Erythroblast (primary cell): ENCODE data around the gene RRP1.

Source experiments
- DNase-seq, 2 experiments: peaks; one replicate each; lab custom pipeline; 2025; lab: John Stamatoyannopoulos, UW
- GATA1 ChIP-seq: IDR thresholded peaks from 2 replicates; pipeline ENCODE4 v1.6.1; 2011; ENCODE audit warnings: low read depth, mild to moderate bottlenecking, control low read depth, low read length, moderate library complexity
- POLR2A ChIP-seq: IDR thresholded peaks from 2 replicates; pipeline ENCODE4 v1.6.1; 2011; ENCODE audit warnings: mild to moderate bottlenecking, low read length

Gene RRP1

DNA sequence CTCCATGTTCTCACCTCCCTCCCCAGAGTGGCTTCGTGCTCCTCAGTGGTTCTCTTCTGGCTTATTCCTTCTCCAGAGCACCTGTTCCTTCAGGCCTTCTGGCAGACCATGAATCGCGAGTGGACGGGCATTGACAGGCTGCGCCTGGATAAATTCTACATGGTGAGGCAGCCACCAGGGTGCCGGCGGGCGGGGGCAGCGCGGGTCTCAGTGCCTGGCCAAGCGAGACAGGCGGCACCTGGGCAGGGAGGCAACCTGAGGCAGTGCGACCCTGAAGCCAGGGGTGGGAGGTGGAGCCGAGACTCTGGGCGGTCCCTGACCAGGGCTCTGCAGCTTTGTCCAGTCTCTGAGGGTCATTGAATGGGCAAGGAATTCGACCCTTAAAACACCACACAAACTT lies 3.9 kb downstream of the RRP1 start:
- no peak for TF ChIP-seq POLR2A
- TF ChIP-seq GATA1 = no peak
- no peak for DNase-seq

DNA sequence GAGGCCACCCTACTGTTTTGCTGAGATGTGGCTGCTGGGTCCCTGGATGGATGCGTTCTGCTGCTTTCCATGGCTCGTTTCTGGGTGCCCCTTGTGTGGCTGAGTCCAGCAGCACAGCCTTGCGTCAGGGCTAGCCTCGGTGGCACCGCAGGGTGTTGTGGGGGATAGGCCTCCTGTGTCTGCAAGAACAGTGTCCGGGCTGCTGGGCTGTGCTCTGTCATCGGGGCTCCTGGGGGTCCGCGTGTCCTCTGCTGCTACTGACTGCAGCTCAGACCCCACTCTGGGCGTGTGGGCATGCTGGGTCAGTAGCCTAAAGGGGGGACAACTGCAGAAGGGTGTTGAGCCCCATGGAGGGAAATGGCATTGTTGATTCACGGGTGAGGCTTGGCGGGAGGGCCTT lies 4.9 kb downstream of the RRP1 start:
- TF ChIP-seq POLR2A = no peak
- no peak for TF ChIP-seq GATA1

DNA sequence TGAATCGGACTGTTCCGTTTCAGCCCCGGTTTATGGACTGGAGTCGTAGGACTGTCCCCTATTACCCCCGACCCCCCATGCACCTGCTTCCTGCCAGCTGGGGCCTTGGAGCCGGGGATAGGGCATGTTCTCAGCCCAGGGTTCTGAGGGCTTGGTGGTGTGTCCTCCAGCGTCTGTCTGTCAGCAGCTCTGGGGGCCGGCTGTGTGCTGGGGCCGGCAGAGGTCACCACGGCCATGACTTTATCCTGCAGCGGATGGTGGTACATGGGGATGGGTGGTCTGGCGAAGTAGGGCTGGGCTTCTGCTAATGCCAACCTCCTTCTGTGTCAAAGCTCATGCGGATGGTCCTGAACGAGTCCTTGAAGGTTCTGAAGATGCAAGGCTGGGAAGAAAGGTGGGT lies 5.5 kb downstream of the RRP1 start:
- no peak for DNase-seq

More for the DNA sequence above, 4.9 kb downstream of the RRP1 start:
- DNase-seq = no peak

DNA sequence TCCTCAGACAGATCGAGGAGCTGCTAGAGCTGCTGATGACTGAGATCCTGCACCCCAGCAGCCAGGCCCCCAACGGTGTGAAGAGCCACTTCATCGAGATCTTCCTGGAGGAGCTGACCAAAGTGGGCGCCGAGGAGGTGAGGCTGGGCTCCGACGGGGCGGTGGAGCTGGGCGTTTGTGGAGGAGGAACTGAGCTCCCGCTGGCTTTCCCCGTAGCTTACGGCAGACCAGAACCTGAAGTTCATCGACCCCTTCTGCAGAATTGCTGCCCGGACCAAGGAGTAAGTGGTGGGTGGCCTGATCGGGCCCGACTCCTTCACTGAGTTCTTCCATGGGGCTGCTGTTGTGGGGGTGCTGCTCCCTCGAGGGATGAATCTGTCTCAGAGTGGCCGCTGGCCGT lies 8.0 kb downstream of the RRP1 start:
- no peak for TF ChIP-seq POLR2A
- TF ChIP-seq GATA1 = no peak
- DNase-seq = no peak

More for the DNA sequence above, 5.5 kb downstream of the RRP1 start:
- TF ChIP-seq GATA1 (no peak), POLR2A (no peak)

DNA sequence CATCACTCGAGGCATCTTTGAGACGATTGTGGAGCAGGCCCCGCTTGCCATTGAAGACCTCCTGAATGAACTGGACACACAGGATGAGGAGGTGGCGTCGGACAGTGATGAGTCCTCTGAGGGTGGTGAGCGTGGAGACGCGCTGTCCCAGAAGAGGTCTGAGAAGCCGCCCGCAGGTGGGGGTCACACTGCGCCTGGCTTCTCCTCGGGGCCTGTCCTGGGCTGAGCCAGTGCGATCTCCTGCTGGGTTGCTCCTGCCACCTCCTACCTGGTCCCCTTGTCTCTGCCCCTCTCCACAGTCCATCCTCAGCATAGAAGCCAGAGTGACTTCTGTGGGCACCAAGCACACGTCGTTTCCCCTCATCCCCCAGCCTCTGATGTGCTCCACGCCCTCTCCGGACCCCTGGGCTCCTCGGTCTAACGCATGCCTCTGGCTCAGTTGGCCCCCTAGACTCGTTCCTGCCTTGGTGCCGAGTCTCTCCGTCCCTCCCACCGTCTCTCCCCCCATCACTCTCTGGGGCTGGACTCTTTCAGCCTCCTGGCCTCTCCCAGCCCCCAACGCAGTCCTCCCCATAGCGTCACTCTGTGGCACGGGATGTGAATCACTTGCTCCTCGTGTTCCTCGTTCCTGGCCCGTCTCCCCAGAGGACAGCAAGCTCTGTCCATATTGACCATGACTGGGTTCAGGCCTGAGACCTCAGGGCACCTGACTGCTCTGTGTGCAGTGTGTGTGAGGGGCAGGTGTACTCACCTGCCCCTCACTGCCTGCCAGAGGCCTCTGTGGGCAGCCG lies 8.7 kb downstream of the RRP1 start:
- no peak for DNase-seq
- TF ChIP-seq POLR2A (no peak), GATA1 (no peak)

DNA sequence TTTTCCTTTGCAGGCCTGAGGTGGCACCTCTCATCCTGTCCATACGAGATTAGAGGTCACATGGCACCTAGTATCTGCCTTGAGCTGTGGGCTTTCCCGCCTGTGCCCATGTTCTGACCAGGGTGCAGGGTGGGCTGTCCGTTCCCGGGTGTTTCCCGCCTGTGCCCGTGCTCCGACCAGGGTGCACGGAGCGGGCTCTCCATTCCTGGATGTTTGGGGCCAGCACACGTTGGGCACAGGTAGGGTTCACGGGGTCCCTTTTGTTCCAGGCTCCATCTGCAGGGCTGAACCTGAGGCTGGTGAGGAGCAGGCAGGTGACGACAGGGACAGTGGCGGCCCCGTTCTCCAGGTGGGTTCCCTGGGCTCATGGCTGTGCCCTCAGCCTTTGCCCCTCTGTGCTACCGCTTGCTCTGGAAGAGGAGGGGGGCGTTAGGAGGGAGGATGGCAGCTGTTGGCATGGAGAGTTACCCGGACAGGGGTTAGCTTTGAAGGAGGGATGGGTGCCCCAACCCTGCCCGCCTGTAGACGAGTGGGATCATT lies 10.0 kb downstream of the RRP1 start:
- DNase-seq = no peak
- TF ChIP-seq POLR2A (no peak), GATA1 (no peak)

DNA sequence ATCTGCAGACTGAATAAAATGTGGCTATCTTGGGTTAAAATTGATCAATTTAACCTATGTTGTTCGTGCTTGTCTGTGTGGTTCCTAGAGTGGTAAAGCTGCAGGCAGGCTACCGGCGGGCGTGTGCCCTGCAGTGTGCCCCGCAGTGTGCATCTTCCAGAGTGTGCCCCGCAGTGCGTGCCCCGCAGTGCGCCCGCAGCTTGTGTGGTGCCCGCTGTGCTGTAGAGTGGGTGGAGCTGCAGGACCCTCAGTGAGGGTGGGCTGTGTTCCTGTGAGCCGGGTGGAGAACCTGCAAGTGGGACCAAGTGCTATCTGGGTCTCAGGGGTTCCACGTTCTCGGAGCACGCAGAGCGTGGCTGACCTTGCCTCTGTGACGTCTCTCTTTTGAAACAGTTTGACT lies 10.7 kb downstream of the RRP1 start:
- DNase-seq = no peak
- TF ChIP-seq GATA1 (no peak), POLR2A (no peak)

DNA sequence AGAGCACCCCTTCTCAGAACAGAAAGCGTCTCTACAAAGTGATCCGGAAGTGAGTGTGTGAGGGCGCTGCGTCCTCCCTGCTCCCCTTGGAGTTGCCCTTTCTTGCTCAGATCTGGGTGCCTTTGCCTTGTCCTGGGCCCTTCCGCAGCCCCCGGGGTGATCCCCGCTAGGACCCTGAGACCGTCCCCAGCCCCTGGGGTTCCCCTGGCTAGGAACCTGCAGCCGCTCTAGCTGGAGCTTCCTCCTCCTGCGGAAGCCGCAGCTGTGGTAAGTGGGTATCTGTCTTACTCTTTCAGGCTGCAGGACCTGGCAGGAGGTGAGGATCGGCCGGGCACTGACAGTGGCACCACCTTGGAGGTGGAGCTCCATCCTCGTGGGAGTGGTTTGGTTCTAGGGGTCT lies 11.2 kb downstream of the RRP1 start:
- DNase-seq = no peak
- TF ChIP-seq POLR2A (no peak), GATA1 (no peak)

DNA sequence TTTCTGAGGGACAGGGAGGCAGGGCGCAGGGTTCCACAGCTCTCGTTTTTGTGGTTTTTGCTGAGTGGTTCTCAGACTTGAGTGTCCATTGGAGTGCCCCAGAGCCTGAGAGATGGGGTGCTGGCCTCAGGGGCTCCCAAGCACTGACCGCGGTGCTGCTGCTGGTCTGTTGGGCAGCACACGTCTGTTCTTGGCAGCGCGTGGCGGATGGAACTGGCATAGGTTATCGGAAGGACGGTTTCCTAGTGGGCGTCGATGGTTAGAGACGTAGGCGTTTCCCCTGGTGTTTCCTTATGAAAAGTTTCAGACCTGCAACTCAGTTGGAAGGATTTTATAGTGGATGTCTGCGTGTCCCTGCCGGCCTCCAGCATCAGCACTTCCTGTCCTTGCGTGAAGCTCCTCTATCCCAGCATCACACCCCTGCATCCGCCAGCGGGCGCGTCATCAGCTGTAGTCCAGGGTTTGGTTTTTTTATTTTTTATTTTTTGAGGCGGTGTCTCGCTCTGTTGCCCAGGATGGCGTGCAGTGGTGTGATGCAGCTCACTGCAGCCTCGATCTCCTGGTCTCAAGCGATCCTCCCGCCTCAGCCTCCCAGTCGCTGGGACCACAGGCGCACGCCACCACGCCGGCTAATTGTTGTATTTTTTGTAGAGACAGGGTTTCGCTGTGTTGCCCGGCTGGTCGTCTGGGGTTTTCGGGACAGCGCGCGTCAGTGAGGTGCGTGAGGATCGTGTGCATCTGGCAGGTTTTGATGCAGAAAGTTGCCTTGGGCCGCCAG lies 11.8 kb downstream of the RRP1 start:
- no peak for TF ChIP-seq POLR2A
- no peak for TF ChIP-seq GATA1
- DNase-seq = no peak

DNA sequence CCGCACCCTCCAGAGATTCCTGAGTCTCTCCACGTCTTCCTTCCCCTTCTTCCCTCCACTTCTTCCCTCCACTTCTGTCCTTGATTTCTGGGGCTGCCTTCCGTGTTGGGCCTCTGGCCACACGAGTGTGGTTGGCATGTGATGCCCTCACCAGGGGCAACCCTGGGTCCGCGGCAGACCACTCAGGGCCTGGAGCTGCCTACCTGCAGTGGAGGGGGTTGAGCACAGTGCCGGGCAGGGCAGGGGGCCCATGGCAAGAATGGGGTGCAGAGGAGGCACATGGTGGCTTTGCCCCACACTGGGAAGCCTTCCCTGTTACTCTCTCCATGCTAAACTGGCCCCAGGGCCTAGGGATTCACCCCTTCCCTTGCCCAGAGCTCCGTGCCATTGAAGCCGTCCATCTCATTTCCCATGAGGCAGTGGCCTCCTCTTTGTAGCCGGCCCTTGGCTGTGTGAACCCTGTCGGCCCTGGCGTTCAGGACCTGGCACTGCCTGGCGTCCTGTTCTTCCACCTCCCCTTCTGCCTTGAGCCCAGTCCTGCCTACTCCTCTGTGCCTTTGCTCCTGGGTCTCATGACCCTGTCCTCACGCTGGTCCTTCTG lies 13.4 kb downstream of the RRP1 start:
- TF ChIP-seq GATA1 (no peak), POLR2A (no peak)
- DNase-seq = no peak

DNA sequence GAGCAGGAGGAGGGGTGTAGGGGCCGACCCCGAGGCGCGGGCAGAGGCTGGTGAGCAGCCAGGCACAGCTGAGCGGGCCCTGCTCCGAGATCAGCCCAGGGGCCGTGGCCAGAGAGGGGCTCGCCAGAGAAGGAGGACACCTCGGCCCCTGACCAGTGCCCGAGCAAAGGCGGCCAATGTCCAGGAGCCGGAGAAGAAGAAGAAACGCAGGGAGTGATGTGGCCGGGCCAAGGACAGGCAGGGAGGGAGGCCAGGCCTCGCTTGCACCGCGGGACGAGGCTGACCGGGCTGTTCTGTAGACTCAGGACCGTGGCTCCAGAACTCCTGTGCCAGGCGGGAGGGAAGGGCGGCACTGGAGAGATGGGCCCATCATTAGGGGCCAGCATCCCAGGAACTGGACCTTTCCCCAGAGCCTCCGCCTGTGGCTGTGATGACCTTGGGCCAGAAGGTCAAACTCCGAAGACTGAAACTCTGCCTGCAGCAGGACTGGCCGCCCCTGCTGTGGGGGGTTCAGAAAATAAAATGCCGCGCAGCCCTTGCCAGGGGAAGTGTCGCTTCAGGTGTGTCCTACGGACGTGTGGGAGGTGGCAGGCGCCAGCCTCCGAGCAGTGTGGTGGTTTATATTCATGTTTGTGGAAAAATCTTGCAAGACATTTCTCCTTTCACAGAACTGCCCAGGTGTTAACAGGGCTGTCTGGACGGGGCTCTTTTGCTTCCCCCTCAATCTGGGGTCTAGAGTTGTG lies 14.4 kb downstream of the RRP1 start:
- TF ChIP-seq POLR2A = no peak
- TF ChIP-seq GATA1 = no peak

DNA sequence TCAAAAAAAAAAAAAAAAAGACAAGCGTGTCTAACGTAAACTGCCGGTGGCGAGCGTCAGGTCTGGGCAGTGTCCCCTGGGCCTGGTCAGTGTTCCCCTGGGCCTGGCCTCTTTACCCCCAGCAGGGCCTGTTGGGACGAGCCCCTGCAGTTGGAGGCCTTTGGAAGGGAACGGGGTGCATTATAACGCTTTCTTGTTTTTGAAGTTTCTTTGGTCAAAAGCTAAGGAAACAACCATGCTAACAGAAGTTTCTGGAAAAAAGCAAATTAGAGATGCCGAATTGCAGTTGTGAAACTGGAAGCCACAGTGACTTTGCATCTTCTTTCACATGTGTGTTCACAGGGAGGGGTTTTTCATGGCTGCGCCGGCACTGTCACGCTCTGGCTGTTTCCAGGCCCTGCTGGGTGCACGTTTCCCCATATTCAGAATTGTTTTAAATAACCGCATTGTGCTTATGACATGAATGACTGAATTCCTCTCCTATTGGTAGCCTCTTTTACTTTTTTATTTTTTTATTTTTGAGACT lies 16.0 kb downstream of the RRP1 start:
- DNase-seq = peak in 1 of 2 experiments; percentile 51
- no peak for TF ChIP-seq GATA1
- TF ChIP-seq POLR2A = no peak

More for the DNA sequence above, 14.4 kb downstream of the RRP1 start:
- DNase-seq = no peak

DNA sequence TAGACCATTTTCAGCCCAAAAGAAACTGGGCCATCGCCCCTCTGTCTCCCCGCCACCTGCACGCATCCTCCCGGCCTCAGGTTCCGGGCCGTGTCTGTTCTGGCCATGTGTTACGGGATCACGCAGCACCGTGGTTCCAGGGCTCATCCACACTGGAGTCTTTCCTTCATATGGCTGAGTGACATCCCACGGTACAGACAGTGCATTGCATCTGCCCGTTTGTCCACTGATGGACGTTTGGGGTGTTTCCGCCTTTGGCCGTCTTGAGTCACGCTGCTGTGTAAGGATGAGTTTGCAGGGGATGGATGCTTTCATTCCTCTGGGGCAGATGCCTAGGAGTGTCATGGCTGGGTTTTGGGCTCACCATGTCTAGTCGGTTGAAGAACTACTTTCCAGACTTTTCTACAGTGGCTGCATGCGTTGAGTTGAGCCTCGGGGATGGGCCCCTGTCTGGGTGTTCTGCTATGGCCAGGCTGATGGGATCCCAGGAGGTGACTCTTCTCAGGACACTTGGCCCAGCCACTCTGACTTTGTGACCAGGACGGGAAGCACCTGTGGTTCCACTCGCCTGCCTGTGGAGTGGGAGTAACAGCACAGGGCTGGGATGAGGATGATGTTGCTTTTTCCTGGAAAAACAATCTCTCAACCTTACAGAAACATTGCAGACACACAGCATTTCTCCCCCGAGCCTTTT lies 16.8 kb downstream of the RRP1 start:
- DNase-seq = no peak
- TF ChIP-seq GATA1 = no peak
- TF ChIP-seq POLR2A = no peak
